Uterus (tissue), 2 donors: Measurements from ENCODE around the gene PPHLN1.

ENCODE experiments used
- CTCF ChIP-seq, 4 experiments: fragments of 200-600 bp in 2 of 4; fragments of 450-650 bp in 2 of 4; sonication (generic) in 2 of 4; IDR thresholded peaks; one replicate each; pipeline ENCODE4 v1.5.1; 2016 to 2019; ENCODE audit warnings: antibody characterized with exemption in 4 of 4, mild to moderate bottlenecking in 2 of 4, moderate library complexity in 1 of 4
- POLR2A ChIP-seq, 2 donors: fragments of 450-650 bp; IDR thresholded peaks; one replicate each; pipeline ENCODE4 v1.6.1; 2016; ENCODE audit warnings: antibody characterized with exemption in 2 of 2, mild to moderate bottlenecking in 1 of 2, moderate library complexity in 1 of 2

GRCh38 chr12:42346403-42347002 lies 20.5 kb downstream of the PPHLN1 start:
- TF ChIP-seq POLR2A (IDR thresholded peaks at IDR 0.05) (no peak), CTCF (IDR thresholded peaks at IDR 0.05) (no peak)
